Vagina (tissue), 2 donors: ENCODE data around the gene FAM180A. TPM values are rescaled to one million over a fixed set of nuclear protein-coding genes. Genes with fewer than 3 reads are reported as not detected.
"Not testable (repeated sequence)": the region's sequence is repeated elsewhere in the genome, so short reads cannot be mapped to it uniquely, and the experiment has no call there.

Experiments used
- DNase-seq, 2 donors: peaks; one replicate each; pipeline ENCODE4 v3.0.0-alpha.2; 2017; ENCODE audit errors: extremely low spot score in 2 of 2
- H3K27ac ChIP-seq: fragments of 200-600 bp; sonication (generic); one replicate; pipeline ENCODE4 v1.5.1; 2019
- H3K27me3 ChIP-seq: fragments of 200-600 bp; sonication (generic); one replicate; pipeline ENCODE4 v1.5.1; 2019
- H3K36me3 ChIP-seq, 2 donors: fragments of 200-600 bp; sonication (generic); one replicate each; pipeline ENCODE4 v1.5.1; 2017 to 2019
- H3K4me1 ChIP-seq: fragments of 200-600 bp; sonication (generic); one replicate; pipeline ENCODE4 v1.5.1; 2019
- H3K4me3 ChIP-seq, 2 donors: fragments of 200-600 bp; sonication (generic); 1 replicate in 1 of 2; 2 replicates in 1 of 2; pipeline ENCODE4 v1.5.1; 2016 to 2019
- H3K9me3 ChIP-seq: fragments of 200-600 bp; sonication (generic); one replicate; pipeline ENCODE4 v1.5.1; 2019
- CTCF ChIP-seq, 3 experiments: fragments of 450-650 bp in 2 of 3; fragments of 200-600 bp in 1 of 3; sonication (generic) in 1 of 3; IDR thresholded peaks; one replicate each; pipeline ENCODE4 v1.5.1; 2017 to 2019; ENCODE audit warnings: antibody characterized with exemption in 3 of 3, mild to moderate bottlenecking in 2 of 3, moderate library complexity in 2 of 3
- POLR2A ChIP-seq, 2 donors: fragments of 450-650 bp; IDR thresholded peaks; one replicate each; pipeline ENCODE4 v1.6.1; 2017; ENCODE audit warnings: antibody characterized with exemption in 2 of 2, mild to moderate bottlenecking in 2 of 2, moderate library complexity in 2 of 2
- POLR2AphosphoS5 ChIP-seq, 2 donors: sonication (generic); formaldehyde crosslinking; IDR thresholded peaks; one replicate each; pipeline ENCODE4 v1.9.0; 2017; ENCODE audit warnings: antibody characterized with exemption in 2 of 2, mild to moderate bottlenecking in 2 of 2, low read depth in 1 of 2; ENCODE audit not compliant: insufficient read depth in 1 of 2
- intact Hi-C: fragments of 100-400 bp; cut with DNase I; formaldehyde crosslinking; loops from one replicate; pipeline ENCODE4 v1.15.1; 2023
- total RNA-seq: library from RNA; depleted of rRNA; stranded (reverse); fragments of >200 nt; gene quantifications from one replicate; pipeline ENCODE4 v1.2.3, GENCODE V29; 2016

FAM180A gene
- total RNA-seq, 1 donor from 2014 or later = 7.1 TPM

- TF ChIP-seq POLR2A (IDR thresholded peaks at IDR 0.05) (no peak), POLR2AphosphoS5 (IDR thresholded peaks at IDR 0.05; ENCODE audit: insufficient read depth in 1 of 2, low read depth in 1 of 2) (no peak), CTCF (IDR thresholded peaks at IDR 0.05) (no peak)
- Histone ChIP-seq H3K4me3 (no peak overlapping the region), H3K4me1 (peaks cover 10% of the 10 kb centered on the region), H3K27ac (no peak overlapping the region), H3K27me3 (no peaks in the 10 kb centered on the region), H3K9me3 (no peaks in the 10 kb centered on the region), H3K36me3 (peaks cover 0 to 7% of the 10 kb centered on the region in 2 donors)
- DNase-seq = no peak
- intact Hi-C loops = no loop called here
Observed at GRCh38 chr7:135697276-135698049, 51.1 kb downstream of the FAM180A start.

GRCh38 chr7:135693558-135693957, 55.1 kb downstream of the FAM180A start:
- Histone ChIP-seq H3K4me1 (peaks cover 10% of the 10 kb centered on the region), H3K27me3 (no peaks in the 10 kb centered on the region), H3K9me3 (no peaks in the 10 kb centered on the region), H3K36me3 (peaks cover 0 to 27% of the 10 kb centered on the region in 2 donors), H3K27ac (no peak overlapping the region), H3K4me3 (no peak overlapping the region)
- TF ChIP-seq CTCF (IDR thresholded peaks at IDR 0.05) (no peak), POLR2AphosphoS5 (IDR thresholded peaks at IDR 0.05; ENCODE audit: insufficient read depth in 1 of 2, low read depth in 1 of 2) (no peak), POLR2A (IDR thresholded peaks at IDR 0.05) (no peak)
- DNase-seq = no peak
- intact Hi-C loops = no loop called here

- H3K27ac ChIP-seq, H3K4me1 ChIP-seq, H3K9me3 ChIP-seq, intact Hi-C loops, DNase-seq, H3K27me3 ChIP-seq, H3K4me3 ChIP-seq: not testable (repeated sequence)
- H3K36me3 ChIP-seq = peaks cover 0 to 27% of the 10 kb centered on the region in 2 donors
Observed at GRCh38 chr7:135692606-135693005, 56.0 kb downstream of the FAM180A start.

GRCh38 chr7:135692055-135692454, 56.6 kb downstream of the FAM180A start:
- DNase-seq = no peak
- intact Hi-C loops = no loop called here
- Histone ChIP-seq H3K27ac (no peak overlapping the region), H3K36me3 (peaks cover 0 to 27% of the 10 kb centered on the region in 2 donors), H3K4me1 (peaks cover 6% of the 10 kb centered on the region), H3K9me3 (no peaks in the 10 kb centered on the region), H3K27me3 (no peaks in the 10 kb centered on the region), H3K4me3 (no peak overlapping the region)
- no peak for TF ChIP-seq POLR2AphosphoS5 (IDR thresholded peaks at IDR 0.05; ENCODE audit: insufficient read depth in 1 of 2, low read depth in 1 of 2)
- TF ChIP-seq CTCF (IDR thresholded peaks at IDR 0.05) = no peak
- TF ChIP-seq POLR2A (IDR thresholded peaks at IDR 0.05) = no peak

GRCh38 chr7:135690566-135690965, 58.0 kb downstream of the FAM180A start:
- Histone ChIP-seq H3K4me3 (no peak overlapping the region), H3K27ac (no peak overlapping the region), H3K9me3 (no peaks in the 10 kb centered on the region), H3K4me1 (no peaks in the 10 kb centered on the region), H3K36me3 (peaks cover 0 to 27% of the 10 kb centered on the region in 2 donors), H3K27me3 (no peaks in the 10 kb centered on the region)
- intact Hi-C loops = no loop called here
- TF ChIP-seq POLR2A (IDR thresholded peaks at IDR 0.05) (no peak), CTCF (IDR thresholded peaks at IDR 0.05) (no peak), POLR2AphosphoS5 (IDR thresholded peaks at IDR 0.05; ENCODE audit: insufficient read depth in 1 of 2, low read depth in 1 of 2) (no peak)
- DNase-seq = no peak
